Measurements from ENCODE around the gene FHIT. TPM values are rescaled to one million over a fixed set of nuclear protein-coding genes. Genes with fewer than 3 reads are reported as not detected.

FHIT gene
- total and polyA plus RNA-seq, 2 of the 4 experiments (the other 2 are of a cell fraction) = 0.07 TPM; not detected in 1

DNA sequence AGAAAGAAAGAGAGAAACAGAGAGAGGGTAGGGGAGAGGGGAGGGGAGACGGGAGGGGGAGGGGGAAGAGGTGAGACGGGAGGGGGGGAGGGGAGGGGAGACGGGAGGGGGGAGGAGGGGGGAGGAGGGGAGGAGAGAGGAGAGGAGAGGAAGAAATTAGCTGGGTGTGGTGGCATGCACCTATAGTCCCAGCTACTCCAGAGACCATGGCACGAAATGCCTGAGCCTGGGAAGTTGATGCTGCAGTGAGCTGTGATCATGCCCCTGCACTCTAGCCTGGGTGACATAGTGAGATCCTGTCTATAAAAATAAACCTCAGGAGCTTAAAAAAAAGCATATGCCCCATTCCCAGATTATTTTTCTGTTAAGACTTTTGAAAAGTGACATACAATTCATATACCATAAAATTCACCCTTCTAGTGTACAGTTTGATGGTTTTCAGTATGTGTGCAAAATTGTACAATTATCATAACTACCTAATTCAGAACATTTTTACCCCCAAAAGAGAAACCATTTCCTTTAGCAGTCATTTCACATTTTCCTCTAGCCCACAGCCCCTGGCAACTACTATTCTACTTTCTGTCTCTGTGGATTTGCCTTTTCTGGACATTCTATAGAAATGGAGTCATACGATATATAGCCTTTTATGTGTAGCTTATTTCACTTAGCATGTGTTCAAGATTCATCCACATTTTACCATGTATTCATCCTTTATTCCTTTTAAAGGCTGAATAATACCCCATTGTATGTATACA is 699.6 kb downstream of the FHIT start:
- no peak overlapping the region for H3K4me3 ChIP-seq (ENCODE audit: insufficient read depth, low read depth, low read length)
- no peak overlapping the region for H2AK9ac ChIP-seq (replicated peaks; ENCODE audit: low read depth, low read length, poor library complexity)
- no peak overlapping the region for H3K4ac ChIP-seq (ENCODE audit: low read depth, low read length)
- no peak overlapping the region for H3K23ac ChIP-seq (ENCODE audit: low read depth, low read length)
- no peak overlapping the region for H4K5ac ChIP-seq (ENCODE audit: low read depth, low read length)
- ChIA-PET POLR2A (ENCODE audit: unreplicated experiment) (no interaction called here), CTCF (no interaction called here)
- no TSS peak for BruUV-seq (replicated peaks)
- no peaks in the 10 kb centered on the region for H4K20me1 ChIP-seq (ENCODE audit: insufficient read depth, low read length)
- H3K9me1 ChIP-seq (ENCODE audit: insufficient read depth, low read length) = no peaks in the 10 kb centered on the region
- H4K91ac ChIP-seq (ENCODE audit: insufficient read depth, low read depth, low read length) = no peak overlapping the region
- no peak overlapping the region for H2BK5ac ChIP-seq (ENCODE audit: low read depth, low read length, poor library complexity, severe bottlenecking)
- H3K9ac ChIP-seq (ENCODE audit: low read depth, low read length) = no peak overlapping the region
- no peaks in the 10 kb centered on the region for H3K79me1 ChIP-seq (ENCODE audit: low read depth in 1 of 2, low read length in 2 of 2)
- H3K36me3 ChIP-seq (ENCODE audit: control insufficient read depth, insufficient read depth, low read length) = no peaks in the 10 kb centered on the region
- intact Hi-C loops (cut with micrococcal nuclease) = no loop called here
- H3K56ac ChIP-seq (ENCODE audit: extremely low read depth, insufficient read depth, low read length) = no peak overlapping the region
- no peak overlapping the region for H3K14ac ChIP-seq (replicated peaks; ENCODE audit: low read depth, low read length)
- dilution Hi-C loops (cut with HindIII; ENCODE audit: low sequenced_read_pairs, unreplicated experiment) = no loop called here
- no peak overlapping the region for H2BK15ac ChIP-seq (ENCODE audit: low read depth, low read length)
- ATAC-seq (ENCODE audit: low read depth) = no peak
- no peak overlapping the region for H3K18ac ChIP-seq (ENCODE audit: low read depth, low read length)
- H3K27me3 ChIP-seq (ENCODE audit: control insufficient read depth, insufficient read depth, low read length) = no peaks in the 10 kb centered on the region
- no peak overlapping the region for H2AK5ac ChIP-seq (ENCODE audit: low read depth, low read length)
- no peak for TF ChIP-seq RFX5 (IDR thresholded peaks at IDR 0.05; ENCODE audit: low read depth, low read length)
- no peak for TF ChIP-seq RCOR1 (IDR thresholded peaks at IDR 0.05; ENCODE audit: insufficient replicate concordance, low read length)
- no peak for TF ChIP-seq CTCF (conservative IDR thresholded peaks at IDR 0.05; ENCODE audit: low read depth, low read length)
- no peak for TF ChIP-seq RAD21 (IDR thresholded peaks at IDR 0.05; ENCODE audit: low read length)
- TF ChIP-seq CEBPB (IDR thresholded peaks at IDR 0.05; ENCODE audit: low read depth, low read length) = no peak
- no peak for TF ChIP-seq POLR2A (IDR thresholded peaks at IDR 0.05; ENCODE audit: low read depth, low read length)
- TF ChIP-seq MAZ (IDR thresholded peaks at IDR 0.05; ENCODE audit: borderline replicate concordance, low read depth, low read length) = no peak
- TF ChIP-seq BHLHE40 (IDR thresholded peaks at IDR 0.05; ENCODE audit: low read depth, low read length) = no peak
- TF ChIP-seq FOS (IDR thresholded peaks at IDR 0.05; ENCODE audit: low read depth, low read length) = no peak
- no peak for TF ChIP-seq CHD1 (IDR thresholded peaks at IDR 0.05; ENCODE audit: low read depth, low read length)
- TF ChIP-seq MAFK (IDR thresholded peaks at IDR 0.05; ENCODE audit: low read depth, low read length) = no peak
- TF ChIP-seq MXI1 (IDR thresholded peaks at IDR 0.05; ENCODE audit: borderline replicate concordance, low read depth, low read length) = no peak
- TF ChIP-seq NFE2L2 (IDR thresholded peaks at IDR 0.05; ENCODE audit: low read depth, low read length) = no peak
- TF ChIP-seq, protein P1, sequence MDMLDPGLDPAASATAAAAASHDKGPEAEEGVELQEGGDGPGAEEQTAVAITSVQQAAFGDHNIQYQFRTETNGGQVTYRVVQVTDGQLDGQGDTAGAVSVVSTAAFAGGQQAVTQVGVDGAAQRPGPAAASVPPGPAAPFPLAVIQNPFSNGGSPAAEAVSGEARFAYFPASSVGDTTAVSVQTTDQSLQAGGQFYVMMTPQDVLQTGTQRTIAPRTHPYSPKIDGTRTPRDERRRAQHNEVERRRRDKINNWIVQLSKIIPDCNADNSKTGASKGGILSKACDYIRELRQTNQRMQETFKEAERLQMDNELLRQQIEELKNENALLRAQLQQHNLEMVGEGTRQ (IDR thresholded peaks at IDR 0.05; ENCODE audit: low read depth, low read length) = no peak
- TF ChIP-seq, protein P2, sequence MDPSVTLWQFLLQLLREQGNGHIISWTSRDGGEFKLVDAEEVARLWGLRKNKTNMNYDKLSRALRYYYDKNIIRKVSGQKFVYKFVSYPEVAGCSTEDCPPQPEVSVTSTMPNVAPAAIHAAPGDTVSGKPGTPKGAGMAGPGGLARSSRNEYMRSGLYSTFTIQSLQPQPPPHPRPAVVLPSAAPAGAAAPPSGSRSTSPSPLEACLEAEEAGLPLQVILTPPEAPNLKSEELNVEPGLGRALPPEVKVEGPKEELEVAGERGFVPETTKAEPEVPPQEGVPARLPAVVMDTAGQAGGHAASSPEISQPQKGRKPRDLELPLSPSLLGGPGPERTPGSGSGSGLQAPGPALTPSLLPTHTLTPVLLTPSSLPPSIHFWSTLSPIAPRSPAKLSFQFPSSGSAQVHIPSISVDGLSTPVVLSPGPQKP (IDR thresholded peaks at IDR 0.05; ENCODE audit: borderline replicate concordance, low read depth, low read length) = no peak
- no peak for TF ChIP-seq SMC3 (IDR thresholded peaks at IDR 0.05; ENCODE audit: low read depth, low read length)
- H2BK120ac ChIP-seq (ENCODE audit: low read depth, low read length) = no peak overlapping the region
- no peak for DNase-seq
- no peak overlapping the region for H3K4me2 ChIP-seq (ENCODE audit: low read depth, low read length)
- peaks cover 5% of the 10 kb centered on the region; the same call in 1 of the 2 replicates for H3K4me1 ChIP-seq (ENCODE audit: control insufficient read depth, insufficient read depth, low read length)
- no CpG with 5 or more reads among the region's 5 CpGs for WGBS, 2 experiments (ENCODE audit: extremely low coverage in 2 of 2, insufficient read length in 1 of 2)
- H2BK20ac ChIP-seq (ENCODE audit: low read depth, low read length) = no peak overlapping the region
- H3K9me3 ChIP-seq (ENCODE audit: control insufficient read depth, insufficient read depth, low read length) = no peaks in the 10 kb centered on the region
- no peak overlapping the region for H3K27ac ChIP-seq (ENCODE audit: insufficient read depth, low read length)
- H4K8ac ChIP-seq (ENCODE audit: low read depth in 2 of 2, low read length in 2 of 2) = no peak overlapping the region
- no peak overlapping the region for H2AFZ ChIP-seq (replicated peaks; ENCODE audit: low read length, poor library complexity)
- in situ Hi-C loops (cut with MboI; ENCODE audit: low sequenced_read_pairs) = no loop called here
